Activated naive CD4-positive, alpha-beta T cell treated with anti-CD3 and anti-CD28 coated beads for 36 hours (primary cell): ENCODE results near the gene TLCD2. TPM values are rescaled to one million over a fixed set of nuclear protein-coding genes. Genes with fewer than 3 reads are reported as not detected.
"Not testable (repeated sequence)": the region's sequence is repeated elsewhere in the genome, so short reads cannot be mapped to it uniquely, and the experiment has no call there.

Experiments
- CTCF ChIA-PET: fragments of 350-600 bp; sonication (Branson Sonifier 250); formaldehyde crosslinking; loops from one replicate; lab custom pipeline; 2021; ENCODE audit warnings: antibody characterized with exemption; lab: Charles Lee
- DNase-seq: peaks from one replicate; pipeline ENCODE4 v3.0.0-alpha.2; 2020
- H3K27ac Mint-ChIP-seq: one replicate; pipeline ENCODE4 v1.8.0; 2021; ENCODE audit warnings: mild to moderate bottlenecking, mixed read lengths
- H3K27me3 Mint-ChIP-seq: one replicate; pipeline ENCODE4 v1.8.0; 2021; ENCODE audit warnings: low read depth, mixed read lengths
- H3K36me3 Mint-ChIP-seq: one replicate; pipeline ENCODE4 v1.8.0; 2021; ENCODE audit warnings: low read depth, mixed read lengths
- H3K4me1 Mint-ChIP-seq: one replicate; pipeline ENCODE4 v1.8.0; 2021; ENCODE audit warnings: low read depth, mixed read lengths
- H3K4me3 Mint-ChIP-seq: one replicate; pipeline ENCODE4 v1.8.0; 2021; ENCODE audit warnings: mild to moderate bottlenecking, moderate library complexity, mixed read lengths
- H3K9me3 Mint-ChIP-seq: one replicate; pipeline ENCODE4 v1.8.0; 2021; ENCODE audit warnings: mixed read lengths
- intact Hi-C: fragments of 100-400 bp; cut with micrococcal nuclease; formaldehyde crosslinking; loops from one replicate; pipeline ENCODE4 v1.15.1; 2023
- total RNA-seq, 2 experiments: library from RNA; stranded (reverse); gene quantifications; one replicate each; pipeline ENCODE4 v1.2.3, GENCODE V29; 2021

Gene TLCD2
- total RNA-seq, 2 experiments from 2014 or later = 0.05 TPM

DNA sequence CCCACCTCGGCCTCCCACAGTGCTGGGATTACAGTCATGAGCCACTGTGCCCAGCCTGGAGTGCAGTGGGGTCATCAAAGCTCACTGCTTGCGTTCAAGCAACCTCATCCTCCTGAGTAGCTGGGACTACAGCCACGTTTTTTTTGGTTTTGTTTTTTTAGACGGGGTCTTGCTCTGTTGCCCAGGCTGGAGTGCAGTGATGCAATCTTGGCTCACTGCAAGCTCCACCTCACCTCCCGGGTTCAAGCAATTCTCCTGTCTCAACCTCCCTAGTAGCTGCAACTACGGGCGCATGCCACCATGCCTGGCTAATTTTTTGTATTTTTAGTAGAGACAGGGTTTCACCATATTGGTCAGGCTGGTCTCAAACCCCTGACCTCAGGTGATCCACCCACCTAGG, 57.4 kb downstream of the TLCD2 start:
- CTCF ChIA-PET = interaction anchor here (0.6 to 1.3 kb wide), 5 partner anchors 12 to 587 kb away, joined by 3 to 4 read pairs (median 3); no protein-coding TSS in a partner anchor

More for the DNA sequence above, 57.4 kb downstream of the TLCD2 start:
- H3K4me3 Mint-ChIP-seq, H3K27ac Mint-ChIP-seq, DNase-seq, H3K27me3 Mint-ChIP-seq, H3K9me3 Mint-ChIP-seq, intact Hi-C loops: not testable (repeated sequence)
- Mint-ChIP-seq H3K4me1 (peaks cover 16% of the 10 kb centered on the region), H3K36me3 (peaks cover 47% of the 10 kb centered on the region)

Other genes with a start within 250 kb of the TLCD2 start
- 10 to 100 TPM; 14.6 to 14.7 TPM for gene MYO1C, start 217.7 kb downstream of the TLCD2 start, total RNA-seq
- gene INPP5K, start 193.8 kb downstream of the TLCD2 start, total RNA-seq = 10 to 100 TPM; 17.1 to 18.2 TPM
- gene PITPNA, start 147.6 kb downstream of the TLCD2 start, total RNA-seq = 10 to 100 TPM; 23.4 to 26.6 TPM
- gene SLC43A2, start 81.5 kb downstream of the TLCD2 start, total RNA-seq = under 1 TPM; 0.12 to 0.14 TPM
- gene SCARF1, start 64.6 kb downstream of the TLCD2 start, total RNA-seq = under 1 TPM; 0.43 to 0.57 TPM
- gene RILP, start 60.5 kb downstream of the TLCD2 start, total RNA-seq = 1 to 10 TPM; 1.0 to 1.1 TPM
- gene PRPF8, start 25.5 kb downstream of the TLCD2 start, total RNA-seq = 100 to 1,000 TPM; 458 to 479 TPM
- gene WDR81, start 14.3 kb upstream of the TLCD2 start, total RNA-seq = 1 to 10 TPM; 2.9 to 3.7 TPM
- gene SERPINF2, start 32.5 kb upstream of the TLCD2 start, total RNA-seq = not detected
- gene SERPINF1, start 51.7 kb upstream of the TLCD2 start, total RNA-seq = not detected
- gene SMYD4, start 119.5 kb upstream of the TLCD2 start, total RNA-seq = 10 to 100 TPM; 18.7 to 22.0 TPM
- 100 to 1,000 TPM; 177 to 188 TPM for gene RPA1, start 119.6 kb upstream of the TLCD2 start, total RNA-seq